D721Med (cell line): Measurements from ENCODE around the gene TRAF1.

Experiments
- DNase-seq: peaks from one replicate; pipeline ENCODE4 v3.0.0; 2011; ENCODE audit warnings: low spot score; ENCODE audit not compliant: insufficient read length
- FAIRE-seq: peaks from 2 replicates; lab custom pipeline; 2011; peaks lifted over from hg19 to GRCh38; lab: Jason Lieb, UNC
- TF ChIP-seq, protein P1 (sequence below): IDR thresholded peaks from 2 replicates; pipeline ENCODE4 v1.5.1; 2012; ENCODE audit warnings: mild to moderate bottlenecking, control low read depth; ENCODE audit not compliant: insufficient read depth; ENCODE audit errors: missing control alignments

TRAF1 gene

DNA sequence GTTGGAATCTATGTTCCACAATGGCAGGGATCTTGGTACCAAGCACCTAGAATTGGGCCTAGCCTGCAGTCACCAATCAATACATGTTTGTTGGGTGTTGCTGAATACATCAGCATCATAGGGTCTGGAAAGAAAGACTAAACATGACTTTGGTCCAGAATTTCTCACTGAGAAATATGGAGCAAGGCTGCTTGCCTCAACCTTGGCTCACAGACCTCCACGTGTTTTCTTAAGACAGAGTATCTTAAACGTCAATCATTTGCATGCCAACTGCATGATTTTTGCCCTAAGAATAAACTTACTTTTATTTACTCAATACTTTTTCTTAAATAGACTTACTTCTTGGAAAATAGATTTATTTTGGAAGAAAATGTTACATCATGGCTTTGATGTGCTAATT lies 22.7 kb upstream of the TRAF1 start:
- no peak for FAIRE-seq

GRCh38 chr9:120948824-120949223 lies 22.2 kb upstream of the TRAF1 start:
- no peak for DNase-seq
- FAIRE-seq = no peak
- TF ChIP-seq, protein P1, sequence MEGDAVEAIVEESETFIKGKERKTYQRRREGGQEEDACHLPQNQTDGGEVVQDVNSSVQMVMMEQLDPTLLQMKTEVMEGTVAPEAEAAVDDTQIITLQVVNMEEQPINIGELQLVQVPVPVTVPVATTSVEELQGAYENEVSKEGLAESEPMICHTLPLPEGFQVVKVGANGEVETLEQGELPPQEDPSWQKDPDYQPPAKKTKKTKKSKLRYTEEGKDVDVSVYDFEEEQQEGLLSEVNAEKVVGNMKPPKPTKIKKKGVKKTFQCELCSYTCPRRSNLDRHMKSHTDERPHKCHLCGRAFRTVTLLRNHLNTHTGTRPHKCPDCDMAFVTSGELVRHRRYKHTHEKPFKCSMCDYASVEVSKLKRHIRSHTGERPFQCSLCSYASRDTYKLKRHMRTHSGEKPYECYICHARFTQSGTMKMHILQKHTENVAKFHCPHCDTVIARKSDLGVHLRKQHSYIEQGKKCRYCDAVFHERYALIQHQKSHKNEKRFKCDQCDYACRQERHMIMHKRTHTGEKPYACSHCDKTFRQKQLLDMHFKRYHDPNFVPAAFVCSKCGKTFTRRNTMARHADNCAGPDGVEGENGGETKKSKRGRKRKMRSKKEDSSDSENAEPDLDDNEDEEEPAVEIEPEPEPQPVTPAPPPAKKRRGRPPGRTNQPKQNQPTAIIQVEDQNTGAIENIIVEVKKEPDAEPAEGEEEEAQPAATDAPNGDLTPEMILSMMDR = no peak

More for the DNA sequence above, 22.7 kb upstream of the TRAF1 start:
- TF ChIP-seq, protein P1 = no peak
- DNase-seq = no peak

GRCh38 chr9:120947222-120947621 lies 20.6 kb upstream of the TRAF1 start:
- TF ChIP-seq, protein P1 = no peak
- DNase-seq (no peak), FAIRE-seq (no peak)

DNA sequence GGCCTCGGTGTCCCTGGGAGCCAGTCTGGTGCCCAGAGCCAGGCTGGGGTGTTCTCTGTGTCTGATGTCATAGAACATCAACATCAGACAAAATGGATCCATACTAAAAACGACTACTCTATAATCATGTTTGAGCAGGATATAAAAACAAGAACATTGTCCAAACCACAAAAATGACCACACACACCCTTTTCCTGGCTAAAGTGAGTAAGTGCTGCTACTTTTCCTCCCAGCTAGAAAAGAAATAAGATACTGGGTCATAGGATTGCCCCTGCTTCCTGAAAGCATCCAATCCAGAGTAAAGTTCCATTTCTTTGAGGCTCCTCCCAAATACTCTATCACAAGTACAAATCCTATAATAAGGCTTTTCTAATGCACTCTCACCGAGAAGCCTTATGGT lies 19.7 kb upstream of the TRAF1 start:
- DNase-seq (no peak), FAIRE-seq (no peak)
- TF ChIP-seq, protein P1 = no peak

- DNase-seq (no peak), FAIRE-seq (no peak)
- TF ChIP-seq, protein P1 = no peak
Measured at GRCh38 chr9:120944948-120945347, 18.4 kb upstream of the TRAF1 start.

- DNase-seq (no peak), FAIRE-seq (no peak)
- TF ChIP-seq, protein P1 = no peak
Measured at GRCh38 chr9:120944434-120944843, 17.8 kb upstream of the TRAF1 start.

- FAIRE-seq (no peak), DNase-seq (no peak)
Measured at GRCh38 chr9:120942186-120943001, 15.8 kb upstream of the TRAF1 start.

More at GRCh38 chr9:120942186-120943001, 15.8 kb upstream of the TRAF1 start:
- TF ChIP-seq, protein P1 = no peak
